Stimulated activated CD4-positive, alpha-beta T cell treated with anti-CD3 and anti-CD28 coated beads, Interleukin-12 subunit alpha, Interleukin-12 subunit beta, amount 100 ng/mL, for 48 hours (primary cell): ENCODE results near the gene CFAP77.
A peak's percentile ranks its signal among the peaks of the same experiment; 100 is the strongest.

Experiments used
- DNase-seq, 3 donors: peaks; one replicate each; pipeline ENCODE4 v3.0.0-alpha.2; 2020; ENCODE audit warnings: low read depth in 2 of 3, low spot score in 1 of 3

The CFAP77 gene

GRCh38 chr9:132575005-132575609 is 165.1 kb downstream of the CFAP77 start:
- DNase-seq, result peak; percentile 15 to 35 (median 27)

- no peak for DNase-seq
Observed at GRCh38 chr9:132575811-132576210, 165.8 kb downstream of the CFAP77 start.

GRCh38 chr9:132577119-132577518 is 167.1 kb downstream of the CFAP77 start:
- DNase-seq, result no peak

- no peak for DNase-seq
Observed at GRCh38 chr9:132578367-132578932, 168.4 kb downstream of the CFAP77 start.

GRCh38 chr9:132579427-132579798 is 169.4 kb downstream of the CFAP77 start:
- no peak for DNase-seq

- no peak for DNase-seq
Observed at GRCh38 chr9:132582276-132582785, 172.3 kb downstream of the CFAP77 start, which contains the start of gene BARHL1. Gene BARHL1, plus strand, starts transcription at chr9:132582606. Its CDS starts 192 bp downstream, at chr9:132582798.

- no peak for DNase-seq
Observed at GRCh38 chr9:132582786-132583583, 173.0 kb downstream of the CFAP77 start.

GRCh38 chr9:132583584-132584304 is 173.7 kb downstream of the CFAP77 start:
- DNase-seq, result no peak

- no peak for DNase-seq
Observed at GRCh38 chr9:132584601-132585560, 174.9 kb downstream of the CFAP77 start.

GRCh38 chr9:132585954-132586829 is 176.2 kb downstream of the CFAP77 start:
- no peak for DNase-seq

- DNase-seq, result no peak
Observed at GRCh38 chr9:132586830-132587591, 177.0 kb downstream of the CFAP77 start.

GRCh38 chr9:132587592-132587955 is 177.6 kb downstream of the CFAP77 start:
- no peak for DNase-seq

GRCh38 chr9:132588098-132588497 is 178.1 kb downstream of the CFAP77 start:
- DNase-seq, result no peak

GRCh38 chr9:132588501-132589147 is 178.6 kb downstream of the CFAP77 start:
- no peak for DNase-seq

- DNase-seq, result no peak
Observed at GRCh38 chr9:132589148-132590036, 179.4 kb downstream of the CFAP77 start.

GRCh38 chr9:132590037-132590317 is 180.0 kb downstream of the CFAP77 start:
- DNase-seq, result no peak
